Measurements from ENCODE around the gene SLC16A13. TPM values are rescaled to one million over a fixed set of nuclear protein-coding genes. Genes with fewer than 3 reads are reported as not detected.

Gene SLC16A13, protein sequence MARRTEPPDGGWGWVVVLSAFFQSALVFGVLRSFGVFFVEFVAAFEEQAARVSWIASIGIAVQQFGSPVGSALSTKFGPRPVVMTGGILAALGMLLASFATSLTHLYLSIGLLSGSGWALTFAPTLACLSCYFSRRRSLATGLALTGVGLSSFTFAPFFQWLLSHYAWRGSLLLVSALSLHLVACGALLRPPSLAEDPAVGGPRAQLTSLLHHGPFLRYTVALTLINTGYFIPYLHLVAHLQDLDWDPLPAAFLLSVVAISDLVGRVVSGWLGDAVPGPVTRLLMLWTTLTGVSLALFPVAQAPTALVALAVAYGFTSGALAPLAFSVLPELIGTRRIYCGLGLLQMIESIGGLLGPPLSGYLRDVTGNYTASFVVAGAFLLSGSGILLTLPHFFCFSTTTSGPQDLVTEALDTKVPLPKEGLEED
- total RNA-seq (2022) (7.1 and 8.7 TPM in 2 replicates), Bru-seq, nascent RNA (percentile 48 among the genes with signal in this experiment), BruChase-seq, experiment 1, labeled RNA remaining after a 2-hour chase (percentile 58 among the genes with signal in this experiment), BruChase-seq, experiment 2, labeled RNA remaining after a 6-hour chase (percentile 57 among the genes with signal in this experiment)
- long read RNA-seq, partial matches to known transcripts, result 0 of 3 reads
- long read RNA-seq, other reads (novel, unspliced or antisense), result 0 of 3 reads

- intact Hi-C loops (cut with micrococcal nuclease; ENCODE audit: unreplicated experiment), result no loop called here
- Mint-ChIP-seq H3K27ac (ENCODE audit: unreplicated experiment) (peak within 1 kb of the TSS; percentile 86), H3K4me3 (ENCODE audit: unreplicated experiment) (peak within 1 kb of the TSS; percentile 88), H3K36me3 (ENCODE audit: insufficient read depth, unreplicated experiment) (peaks cover 11% of the 10 kb centered on the region), H3K4me1 (ENCODE audit: low read depth, unreplicated experiment) (peaks cover 7% of the 10 kb centered on the region), H3K9me3 (ENCODE audit: unreplicated experiment) (no peaks in the 10 kb centered on the region), H3K27me3 (ENCODE audit: insufficient read depth, unreplicated experiment) (no peaks in the 10 kb centered on the region)
- H3K4me3 ChIP-seq (ENCODE audit: low read depth, low read length), result peak within 1 kb of the TSS; percentile 47
- CTCF ChIA-PET, result interaction anchor here (0.7 to 1.3 kb wide), 5 partner anchors 10 to 624 kb away, joined by 3 to 16 read pairs (median 4); no protein-coding TSS in a partner anchor
- H3K4me1 ChIP-seq, result no peaks in the 10 kb centered on the region
- no TSS peak for BruUV-seq (replicated peaks)
- peak; percentile 91 to 93 for DNase-seq
- H3K27me3 ChIP-seq (replicated peaks; ENCODE audit: control insufficient read depth, insufficient read depth, low read length), result no peaks in the 10 kb centered on the region
- TF ChIP-seq CTCF (IDR thresholded peaks at IDR 0.05; ENCODE audit: insufficient read depth in 1 of 2, low read depth in 1 of 2, low read length in 1 of 2, severe bottlenecking in 1 of 2, unreplicated experiment in 1 of 2), result no peak
- H3K9me3 ChIP-seq, result no peaks in the 10 kb centered on the region
- POLR2A ChIA-PET, result interaction anchor here (0.5 to 1.2 kb wide), 7 partner anchors 10 to 548 kb away, joined by 3 to 8 read pairs (median 3); partner anchors contain the start of genes ASGR2 and MPDU1
- H3K36me3 ChIP-seq (ENCODE audit: control insufficient read depth, insufficient read depth, low read length), result no peaks in the 10 kb centered on the region
Observed at GRCh38 chr17:7035591-7036368, at the start of gene SLC16A13. Gene SLC16A13 (plus strand): TSS chr17:7036015. CDS start chr17:7036383, 368 bp downstream.

GRCh38 chr17:6986676-6987075 lies 49.1 kb upstream of the SLC16A13 start:
- BruUV-seq (replicated peaks), result no TSS peak
- no peak for DNase-seq

More at GRCh38 chr17:6986676-6987075, 49.1 kb upstream of the SLC16A13 start:
- no peaks in the 10 kb centered on the region for H3K4me1 ChIP-seq
- POLR2A ChIA-PET, result interaction anchor here (0.7 kb wide), 1 partner anchor 8 kb away, joined by 4 read pairs; no protein-coding TSS in a partner anchor
- intact Hi-C loops (cut with micrococcal nuclease; ENCODE audit: unreplicated experiment), result no loop called here
- no peak overlapping the region for H3K27ac Mint-ChIP-seq (ENCODE audit: unreplicated experiment)
- H3K36me3 Mint-ChIP-seq (ENCODE audit: insufficient read depth, unreplicated experiment), result no peaks in the 10 kb centered on the region
- no peaks in the 10 kb centered on the region for H3K4me1 Mint-ChIP-seq (ENCODE audit: low read depth, unreplicated experiment)
- no peaks in the 10 kb centered on the region for H3K9me3 ChIP-seq
- peaks cover 9% of the 10 kb centered on the region for H3K27me3 Mint-ChIP-seq (ENCODE audit: insufficient read depth, unreplicated experiment)
- H3K4me3 Mint-ChIP-seq (ENCODE audit: unreplicated experiment), result no peak overlapping the region
- H3K4me3 ChIP-seq (ENCODE audit: low read depth, low read length), result no peak overlapping the region
- no peaks in the 10 kb centered on the region for H3K36me3 ChIP-seq (ENCODE audit: control insufficient read depth, insufficient read depth, low read length)
- no peaks in the 10 kb centered on the region for H3K27me3 ChIP-seq (replicated peaks; ENCODE audit: control insufficient read depth, insufficient read depth, low read length)
- no peaks in the 10 kb centered on the region for H3K9me3 Mint-ChIP-seq (ENCODE audit: unreplicated experiment)
- no peak for TF ChIP-seq CTCF (IDR thresholded peaks at IDR 0.05; ENCODE audit: insufficient read depth in 1 of 2, low read depth in 1 of 2, low read length in 1 of 2, severe bottlenecking in 1 of 2, unreplicated experiment in 1 of 2)
- CTCF ChIA-PET, result no interaction called here

Data from Caco-2 (cell line).